DMS114 treated with DMSO at 0.1 percent for 48 hours (cell line): ENCODE measurements around the gene DNAJC1.
"Not testable (repeated sequence)": the region's sequence is repeated elsewhere in the genome, so short reads cannot be mapped to it uniquely, and the experiment has no call there.

Experiments used
- DNase-seq: peaks from one replicate; lab custom pipeline; 2025; ENCODE audit not compliant: unreplicated experiment; lab: John Stamatoyannopoulos, UW

DNAJC1 gene

GRCh38 chr10:21831986-21832820 is 171.3 kb downstream of the DNAJC1 start:
- no peak for DNase-seq

- no peak for DNase-seq
Measured at GRCh38 chr10:21830037-21830436, 173.5 kb downstream of the DNAJC1 start.

GRCh38 chr10:21827308-21827707 is 176.2 kb downstream of the DNAJC1 start:
- DNase-seq: no peak

- no peak for DNase-seq
Measured at GRCh38 chr10:21826725-21827124, 176.8 kb downstream of the DNAJC1 start.

GRCh38 chr10:21825345-21825744 is 178.2 kb downstream of the DNAJC1 start:
- no peak for DNase-seq

GRCh38 chr10:21824409-21824808 is 179.1 kb downstream of the DNAJC1 start:
- no peak for DNase-seq

GRCh38 chr10:21823617-21824016 is 179.9 kb downstream of the DNAJC1 start:
- no peak for DNase-seq

GRCh38 chr10:21822273-21822672 is 181.3 kb downstream of the DNAJC1 start:
- DNase-seq: not testable (repeated sequence)

GRCh38 chr10:21820952-21821351 is 182.6 kb downstream of the DNAJC1 start:
- DNase-seq: no peak

- not testable (repeated sequence) for DNase-seq
Measured at GRCh38 chr10:21818416-21818815, 185.1 kb downstream of the DNAJC1 start.

GRCh38 chr10:21814866-21815265 is 188.7 kb downstream of the DNAJC1 start:
- DNase-seq: no peak

- DNase-seq: no peak
Measured at GRCh38 chr10:21813946-21814345, 189.6 kb downstream of the DNAJC1 start.

- DNase-seq: no peak
Measured at GRCh38 chr10:21811245-21811585, 192.3 kb downstream of the DNAJC1 start.

GRCh38 chr10:21810582-21811244 is 192.8 kb downstream of the DNAJC1 start:
- no peak for DNase-seq

- DNase-seq: no peak
Measured at GRCh38 chr10:21808550-21808949, 195.0 kb downstream of the DNAJC1 start.

- DNase-seq: no peak
Measured at GRCh38 chr10:21807180-21807579, 196.3 kb downstream of the DNAJC1 start.

GRCh38 chr10:21803374-21803773 is 200.2 kb downstream of the DNAJC1 start:
- no peak for DNase-seq

- no peak for DNase-seq
Measured at GRCh38 chr10:21801609-21802008, 201.9 kb downstream of the DNAJC1 start.

- DNase-seq: no peak
Measured at GRCh38 chr10:21797984-21798765, 205.4 kb downstream of the DNAJC1 start.

GRCh38 chr10:21797533-21797932 is 206.0 kb downstream of the DNAJC1 start:
- no peak for DNase-seq

GRCh38 chr10:21791276-21791675 is 212.3 kb downstream of the DNAJC1 start:
- no peak for DNase-seq

- DNase-seq: no peak
Measured at GRCh38 chr10:21776883-21777282, 226.6 kb downstream of the DNAJC1 start.
